Activated CD4-positive, alpha-beta T cell treated with anti-CD3 and anti-CD28 coated beads, Interleukin-2, amount 50 U/mL, for 1 hour (primary cell): ENCODE data around the gene DIPK1C.
"Not testable (repeated sequence)": the region's sequence is repeated elsewhere in the genome, so short reads cannot be mapped to it uniquely, and the experiment has no call there.

Experiments
- DNase-seq: peaks from one replicate; pipeline ENCODE4 v3.0.0-alpha.2; 2020

DIPK1C gene

GRCh38 chr18:74457043-74457724 is at the start of gene DIPK1C:
Gene DIPK1C, minus strand, starts transcription at chr18:74457308. Its CDS starts 49 bp downstream, at chr18:74457259.
- no peak for DNase-seq

- DNase-seq, result no peak
These were observed 49.5 kb upstream of the DIPK1C start for GRCh38 chr18:74506448-74507084.

- no peak for DNase-seq
These were observed 48.7 kb upstream of the DIPK1C start for GRCh38 chr18:74505776-74506175.

GRCh38 chr18:74503137-74503536 is 46.0 kb upstream of the DIPK1C start:
- DNase-seq, result no peak

- DNase-seq, result no peak
These were observed 44.3 kb upstream of the DIPK1C start for GRCh38 chr18:74501386-74501785.

GRCh38 chr18:74500774-74501173 is 43.7 kb upstream of the DIPK1C start:
- DNase-seq, result not testable (repeated sequence)

- no peak for DNase-seq
These were observed 43.3 kb upstream of the DIPK1C start for GRCh38 chr18:74500372-74500771.

GRCh38 chr18:74499633-74500032 is 42.5 kb upstream of the DIPK1C start:
- DNase-seq, result peak; percentile 27

GRCh38 chr18:74498712-74499627 is 41.9 kb upstream of the DIPK1C start:
- DNase-seq, result peak; percentile 70

- no peak for DNase-seq
These were observed 40.7 kb upstream of the DIPK1C start for GRCh38 chr18:74497778-74498177.

GRCh38 chr18:74497324-74497676 is 40.2 kb upstream of the DIPK1C start:
- DNase-seq, result no peak

GRCh38 chr18:74496508-74497323 is 39.6 kb upstream of the DIPK1C start:
- DNase-seq, result peak; percentile 31

GRCh38 chr18:74495581-74496507 is 38.7 kb upstream of the DIPK1C start, which contains the start of gene CNDP2:
Gene CNDP2, plus strand, starts transcription at chr18:74496363. Its CDS starts 3,611 bp downstream, at chr18:74499974.
- DNase-seq, result peak; percentile 97

- no peak for DNase-seq
These were observed 37.4 kb upstream of the DIPK1C start for GRCh38 chr18:74494514-74494913.

- DNase-seq, result peak; percentile 60
These were observed 36.6 kb upstream of the DIPK1C start for GRCh38 chr18:74493689-74494088.

GRCh38 chr18:74492259-74492658 is 35.2 kb upstream of the DIPK1C start:
- no peak for DNase-seq

GRCh38 chr18:74489676-74490075 is 32.6 kb upstream of the DIPK1C start:
- DNase-seq, result no peak

GRCh38 chr18:74488864-74489263 is 31.8 kb upstream of the DIPK1C start:
- no peak for DNase-seq

GRCh38 chr18:74488354-74488753 is 31.2 kb upstream of the DIPK1C start:
- no peak for DNase-seq

- no peak for DNase-seq
These were observed 29.2 kb upstream of the DIPK1C start for GRCh38 chr18:74486119-74486849.

GRCh38 chr18:74482697-74483096 is 25.6 kb upstream of the DIPK1C start:
- no peak for DNase-seq
